ENCODE data around the gene ATP9A. TPM values are rescaled to one million over a fixed set of nuclear protein-coding genes. Genes with fewer than 3 reads are reported as not detected.

Gene ATP9A
- polyA plus RNA-seq, 3 donors = 0.04 TPM; not detected in 2

DNA sequence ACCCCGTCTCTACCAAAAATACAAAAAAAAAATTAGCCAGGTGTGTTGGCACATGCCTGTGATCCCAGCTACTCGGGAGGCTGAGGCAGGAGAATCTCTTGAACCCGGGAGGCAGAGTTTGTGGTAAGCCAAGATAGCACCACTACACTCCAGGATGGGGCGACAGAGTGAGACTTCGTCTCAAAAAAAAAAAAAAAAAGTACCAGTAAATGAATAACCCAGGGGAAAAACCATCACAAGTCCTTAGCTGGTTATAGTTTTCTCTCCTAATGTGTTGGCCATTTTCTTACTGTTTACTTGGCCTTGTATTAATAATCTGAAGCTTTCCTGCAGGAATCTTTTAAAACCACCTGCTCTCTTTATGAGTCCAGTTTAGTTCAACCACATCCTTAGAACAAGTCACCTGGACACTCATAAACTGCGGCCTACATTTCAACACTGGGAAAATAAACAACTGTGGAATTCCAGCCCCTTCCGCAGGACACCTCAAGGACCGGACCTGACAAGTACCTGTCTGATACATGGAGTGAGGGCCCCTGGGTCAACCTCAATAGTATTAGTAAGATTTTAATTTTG lies 102.6 kb downstream of the ATP9A start:
- H2AFZ ChIP-seq (ENCODE audit: insufficient read depth, low read depth, low read length, poor library complexity, severe bottlenecking) = no peak overlapping the region
- H3K9ac ChIP-seq (ENCODE audit: insufficient read depth, low read length, poor library complexity, severe bottlenecking) = no peak overlapping the region
- H3K4me2 ChIP-seq (replicated peaks; ENCODE audit: extremely low read depth, low read length, poor library complexity, severe bottlenecking) = no peak overlapping the region
- H3K9me3 Mint-ChIP-seq = no peaks in the 10 kb centered on the region
- no peak overlapping the region for H3K4me3 Mint-ChIP-seq
- no peak for DNase-seq
- TF ChIP-seq, protein P1, sequence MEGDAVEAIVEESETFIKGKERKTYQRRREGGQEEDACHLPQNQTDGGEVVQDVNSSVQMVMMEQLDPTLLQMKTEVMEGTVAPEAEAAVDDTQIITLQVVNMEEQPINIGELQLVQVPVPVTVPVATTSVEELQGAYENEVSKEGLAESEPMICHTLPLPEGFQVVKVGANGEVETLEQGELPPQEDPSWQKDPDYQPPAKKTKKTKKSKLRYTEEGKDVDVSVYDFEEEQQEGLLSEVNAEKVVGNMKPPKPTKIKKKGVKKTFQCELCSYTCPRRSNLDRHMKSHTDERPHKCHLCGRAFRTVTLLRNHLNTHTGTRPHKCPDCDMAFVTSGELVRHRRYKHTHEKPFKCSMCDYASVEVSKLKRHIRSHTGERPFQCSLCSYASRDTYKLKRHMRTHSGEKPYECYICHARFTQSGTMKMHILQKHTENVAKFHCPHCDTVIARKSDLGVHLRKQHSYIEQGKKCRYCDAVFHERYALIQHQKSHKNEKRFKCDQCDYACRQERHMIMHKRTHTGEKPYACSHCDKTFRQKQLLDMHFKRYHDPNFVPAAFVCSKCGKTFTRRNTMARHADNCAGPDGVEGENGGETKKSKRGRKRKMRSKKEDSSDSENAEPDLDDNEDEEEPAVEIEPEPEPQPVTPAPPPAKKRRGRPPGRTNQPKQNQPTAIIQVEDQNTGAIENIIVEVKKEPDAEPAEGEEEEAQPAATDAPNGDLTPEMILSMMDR (IDR thresholded peaks at IDR 0.05) = no peak
- no peak overlapping the region for H3K27ac Mint-ChIP-seq
- peaks cover 10% of the 10 kb centered on the region for H3K4me1 Mint-ChIP-seq
- no peaks in the 10 kb centered on the region for H3K27me3 ChIP-seq (ENCODE audit: control insufficient read depth in 2 of 2, insufficient read depth in 2 of 2, low read length in 2 of 2)
- no peaks in the 10 kb centered on the region for H3K79me2 ChIP-seq (ENCODE audit: insufficient read depth, low read length)
- no peaks in the 10 kb centered on the region for H3K36me3 ChIP-seq (replicated peaks in 1 of 2; ENCODE audit: control insufficient read depth in 1 of 2, insufficient read depth in 2 of 2, low read length in 2 of 2)
- H3K36me3 Mint-ChIP-seq = no peaks in the 10 kb centered on the region
- H3K9me3 ChIP-seq (replicated peaks in 1 of 2; ENCODE audit: control insufficient read depth in 1 of 2, insufficient read depth in 1 of 2, low read length in 2 of 2) = no peaks in the 10 kb centered on the region
- WGBS (ENCODE audit: insufficient coverage) = no CpG with 5 or more reads among the region's 8 CpGs
- H3K4me3 ChIP-seq (replicated peaks in 1 of 3; ENCODE audit: low read depth in 2 of 3, low read length in 3 of 3) = no peak overlapping the region
- intact Hi-C loops (cut with micrococcal nuclease) = no loop called here
- H3K27ac ChIP-seq (ENCODE audit: low read depth in 1 of 2, low read length in 2 of 2) = no peak overlapping the region
- peaks cover 0 to 11% (median 1%) of the 10 kb centered on the region in 3 donors for H3K27me3 Mint-ChIP-seq (ENCODE audit: low read depth in 3 of 3)
- H3K4me1 ChIP-seq (ENCODE audit: control insufficient read depth in 1 of 2, insufficient read depth in 2 of 2, low read length in 2 of 2) = peaks cover 10% of the 10 kb centered on the region in 2 donors
- no peaks in the 10 kb centered on the region for H4K20me1 ChIP-seq (ENCODE audit: insufficient read depth, low read length)

DNA sequence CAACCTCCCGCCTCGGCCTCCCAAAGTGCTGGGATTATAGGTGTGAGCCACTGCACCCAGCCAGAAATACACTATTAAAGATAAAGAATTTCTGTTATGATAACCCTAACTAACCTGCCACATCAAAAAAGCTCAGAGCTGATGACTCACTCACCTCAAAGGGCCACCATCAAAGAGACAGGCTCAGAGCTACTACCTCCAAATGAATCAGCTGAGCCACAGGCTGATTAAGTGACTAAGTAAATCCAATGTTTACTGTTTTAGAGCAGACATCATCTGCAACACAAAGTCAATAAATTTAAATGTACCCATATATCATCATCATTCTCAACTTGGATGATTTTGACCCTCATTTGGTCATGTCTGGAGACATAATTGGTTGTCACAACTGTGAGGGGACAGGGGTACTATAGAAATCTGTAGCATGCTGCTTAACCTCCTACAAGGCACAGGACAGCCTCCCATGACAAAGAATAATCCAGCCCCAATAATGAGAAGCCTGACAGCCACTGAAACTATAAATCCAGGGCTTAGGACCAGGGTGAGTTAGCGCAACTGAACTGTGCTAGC lies 106.5 kb downstream of the ATP9A start:
- H3K4me1 ChIP-seq (ENCODE audit: control insufficient read depth in 1 of 2, insufficient read depth in 2 of 2, low read length in 2 of 2) = peaks cover 10% of the 10 kb centered on the region in 2 donors
- no peak overlapping the region for H3K27ac ChIP-seq (ENCODE audit: low read depth in 1 of 2, low read length in 2 of 2)
- H3K27me3 ChIP-seq (ENCODE audit: control insufficient read depth in 2 of 2, insufficient read depth in 2 of 2, low read length in 2 of 2) = no peaks in the 10 kb centered on the region
- peak overlapping the region in 1 of 7 donors; percentile 46 for H3K27ac Mint-ChIP-seq
- H3K4me1 Mint-ChIP-seq = peaks cover 10% of the 10 kb centered on the region
- H3K79me2 ChIP-seq (ENCODE audit: insufficient read depth, low read length) = no peaks in the 10 kb centered on the region
- H3K36me3 ChIP-seq (replicated peaks in 1 of 2; ENCODE audit: control insufficient read depth in 1 of 2, insufficient read depth in 2 of 2, low read length in 2 of 2) = no peaks in the 10 kb centered on the region
- H3K4me3 Mint-ChIP-seq = no peak overlapping the region
- H4K20me1 ChIP-seq (ENCODE audit: insufficient read depth, low read length) = no peaks in the 10 kb centered on the region
- no peak for DNase-seq
- H3K9me3 ChIP-seq (replicated peaks in 1 of 2; ENCODE audit: control insufficient read depth in 1 of 2, insufficient read depth in 1 of 2, low read length in 2 of 2) = no peaks in the 10 kb centered on the region
- H3K9me3 Mint-ChIP-seq = no peaks in the 10 kb centered on the region
- intact Hi-C loops (cut with micrococcal nuclease) = no loop called here
- peaks cover 0 to 6% (median 0%) of the 10 kb centered on the region in 3 donors for H3K27me3 Mint-ChIP-seq (ENCODE audit: low read depth in 3 of 3)
- no peak overlapping the region for H3K4me2 ChIP-seq (replicated peaks; ENCODE audit: extremely low read depth, low read length, poor library complexity, severe bottlenecking)
- no peak overlapping the region for H2AFZ ChIP-seq (ENCODE audit: insufficient read depth, low read depth, low read length, poor library complexity, severe bottlenecking)
- H3K36me3 Mint-ChIP-seq = no peaks in the 10 kb centered on the region
- no peak overlapping the region for H3K9ac ChIP-seq (ENCODE audit: insufficient read depth, low read length, poor library complexity, severe bottlenecking)
- TF ChIP-seq, protein P1 (IDR thresholded peaks at IDR 0.05) = no peak
- H3K4me3 ChIP-seq (replicated peaks in 1 of 3; ENCODE audit: low read depth in 2 of 3, low read length in 3 of 3) = no peak overlapping the region
- WGBS (ENCODE audit: insufficient coverage) = no CpG with 5 or more reads among the region's 3 CpGs
